HG03103 (cell line): ENCODE data around the gene IRAK3.

Source experiments
- ATAC-seq: cut with Tn5 transposase; IDR thresholded peaks from one replicate; pipeline ENCODE4 v1.9.1; 2021; ENCODE audit warnings: low read depth; ENCODE audit not compliant: unreplicated experiment

The IRAK3 gene

GRCh38 chr12:66188584-66189485 is at the start of gene IRAK3:
Gene IRAK3, plus strand, starts transcription at chr12:66189214. Its CDS starts 86 bp downstream, at chr12:66189300.
- ATAC-seq = peak; percentile 49

- ATAC-seq = no peak
Measured at GRCh38 chr12:66139328-66139727, 49.7 kb upstream of the IRAK3 start.

- no peak for ATAC-seq
Measured at GRCh38 chr12:66140731-66141130, 48.3 kb upstream of the IRAK3 start.

GRCh38 chr12:66141299-66141698 is 47.7 kb upstream of the IRAK3 start:
- ATAC-seq = no peak

GRCh38 chr12:66142826-66143225 is 46.2 kb upstream of the IRAK3 start:
- ATAC-seq = no peak

- ATAC-seq = no peak
Measured at GRCh38 chr12:66143868-66144267, 45.1 kb upstream of the IRAK3 start.

- ATAC-seq = no peak
Measured at GRCh38 chr12:66144791-66145754, 43.9 kb upstream of the IRAK3 start.

- ATAC-seq = no peak
Measured at GRCh38 chr12:66149702-66150398, 39.2 kb upstream of the IRAK3 start.

GRCh38 chr12:66152732-66153131 is 36.3 kb upstream of the IRAK3 start:
- ATAC-seq = no peak

GRCh38 chr12:66154776-66155175 is 34.2 kb upstream of the IRAK3 start:
- ATAC-seq = no peak

- ATAC-seq = no peak
Measured at GRCh38 chr12:66156654-66157053, 32.4 kb upstream of the IRAK3 start.

- ATAC-seq = no peak
Measured at GRCh38 chr12:66159123-66159522, 29.9 kb upstream of the IRAK3 start.

GRCh38 chr12:66160704-66161103 is 28.3 kb upstream of the IRAK3 start:
- no peak for ATAC-seq

- no peak for ATAC-seq
Measured at GRCh38 chr12:66162701-66163100, 26.3 kb upstream of the IRAK3 start.

- ATAC-seq = no peak
Measured at GRCh38 chr12:66163289-66163688, 25.7 kb upstream of the IRAK3 start.

GRCh38 chr12:66164349-66164821 is 24.6 kb upstream of the IRAK3 start:
- no peak for ATAC-seq

- no peak for ATAC-seq
Measured at GRCh38 chr12:66165141-66165540, 23.9 kb upstream of the IRAK3 start.

GRCh38 chr12:66166561-66166960 is 22.5 kb upstream of the IRAK3 start:
- ATAC-seq = no peak

GRCh38 chr12:66168410-66168809 is 20.6 kb upstream of the IRAK3 start:
- no peak for ATAC-seq
